Midbrain (tissue), 1 donor: ENCODE measurements around the gene ACRBP.
A peak's percentile ranks its signal among the peaks of the same experiment; 100 is the strongest.

Source experiments
- DNase-seq: peaks from one replicate; lab custom pipeline; 2025; lab: John Stamatoyannopoulos, UW

ACRBP gene

DNA sequence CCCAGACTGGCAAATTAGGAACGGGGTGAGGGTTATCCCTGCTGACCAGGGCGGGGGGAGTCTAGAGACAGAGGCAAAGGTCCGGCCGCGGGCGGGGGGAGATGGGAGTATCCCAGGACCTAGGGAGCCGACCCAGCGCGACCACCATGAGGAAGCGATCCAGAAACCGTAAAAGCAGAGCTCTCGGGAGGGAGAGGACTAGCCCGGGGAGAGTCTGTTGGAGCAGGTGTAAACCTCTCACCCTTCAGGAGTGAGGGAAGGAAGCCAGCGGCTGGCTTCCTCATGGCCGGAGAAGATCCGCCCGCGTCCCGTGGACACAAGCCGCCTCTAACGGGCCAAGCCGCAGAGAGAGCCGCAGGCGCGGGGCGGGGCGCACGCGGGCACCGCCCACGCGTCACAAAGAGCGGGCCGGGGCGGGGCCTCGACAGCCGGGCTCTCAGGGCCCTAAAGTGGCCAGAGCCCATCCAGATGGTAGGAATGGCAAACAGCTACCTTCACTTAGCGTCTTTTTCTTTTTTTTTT lies at the start of gene ACRBP:
TSS of gene ACRBP (minus strand) at position 350 of the 522 bp plus-strand sequence. CDS start at position 284, 66 bp downstream.
- peak; percentile 71 for DNase-seq

DNA sequence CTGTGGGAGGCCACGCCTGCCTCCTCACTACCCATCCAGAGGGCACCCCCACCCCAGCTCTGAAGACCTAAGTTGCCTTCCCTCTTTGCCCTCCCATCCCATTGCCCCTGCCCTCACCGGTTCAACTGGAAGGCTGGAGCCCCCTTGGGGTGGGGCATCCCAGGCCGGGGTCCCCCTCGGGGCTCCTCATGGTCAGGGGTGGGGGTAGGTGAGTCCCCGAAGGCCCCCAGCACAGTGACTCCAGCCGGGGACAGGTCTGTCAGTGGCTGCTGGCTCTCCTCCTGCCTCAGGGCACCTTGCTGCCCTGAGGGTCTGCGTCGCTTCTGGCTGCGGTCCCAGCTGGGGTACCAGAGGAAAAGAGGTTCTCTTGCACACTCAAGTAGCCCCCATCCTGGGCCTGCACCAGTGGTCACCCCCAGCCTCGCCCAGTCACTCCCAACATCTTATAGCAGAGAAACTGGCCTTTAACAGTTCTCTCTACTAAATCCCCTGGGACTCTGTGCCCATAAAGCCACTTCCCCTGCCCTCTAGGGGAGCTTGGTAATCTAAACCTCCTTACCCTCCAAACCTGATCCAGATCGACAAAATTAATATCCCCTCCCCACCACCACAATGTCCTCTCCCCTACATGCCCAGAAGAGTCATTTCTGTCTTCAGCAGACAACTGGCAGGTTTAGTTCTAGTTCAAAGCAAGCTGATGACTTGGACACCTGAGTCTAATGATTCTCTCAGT lies 48.2 kb upstream of the ACRBP start:
- no peak for DNase-seq

DNA sequence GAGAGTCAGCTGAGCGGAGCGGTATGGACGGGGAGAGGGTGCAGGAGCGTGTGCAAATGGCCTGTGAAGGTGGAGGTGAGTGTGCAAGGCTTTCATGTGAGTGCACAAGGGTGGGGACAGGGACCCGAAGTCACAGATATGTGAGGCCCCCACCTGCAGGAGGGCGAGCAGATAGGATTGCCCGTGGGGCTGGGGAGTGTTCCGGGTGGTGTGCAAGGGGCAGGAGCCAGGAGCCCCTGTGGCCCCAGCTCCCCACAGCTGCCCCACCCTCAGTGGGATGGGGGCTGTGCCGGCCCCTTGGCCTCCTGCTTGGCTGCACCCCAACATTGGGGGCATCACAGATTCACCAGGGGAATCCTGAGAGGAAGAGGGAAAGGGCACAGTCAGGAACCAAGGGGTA lies 47.5 kb upstream of the ACRBP start:
- no peak for DNase-seq

DNA sequence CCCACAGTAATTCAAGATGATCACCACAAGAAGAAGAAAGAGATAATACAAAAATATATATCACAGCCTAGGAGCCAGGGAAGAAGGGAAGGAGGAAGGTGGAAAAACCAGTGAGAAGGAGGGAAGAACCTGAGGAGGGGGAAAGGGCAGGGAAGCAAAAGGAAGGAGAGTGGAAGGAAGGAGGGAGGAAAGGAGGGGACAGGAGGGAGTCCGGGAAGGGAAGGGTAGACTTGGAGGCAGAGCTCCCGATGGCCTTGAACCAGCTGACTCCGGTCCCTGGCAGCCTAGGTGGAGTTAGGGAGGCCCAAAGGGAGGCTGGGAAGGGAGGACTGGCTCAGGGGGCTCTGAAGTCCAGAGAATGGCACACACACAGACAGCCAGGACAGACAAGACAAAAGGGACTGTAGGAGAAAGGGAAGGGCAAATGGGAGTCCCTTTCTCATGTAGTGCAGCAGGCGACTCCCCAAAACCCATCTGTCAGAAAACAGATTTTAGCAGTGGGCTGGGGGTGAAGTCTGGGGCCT lies 46.7 kb upstream of the ACRBP start:
- DNase-seq = no peak

DNA sequence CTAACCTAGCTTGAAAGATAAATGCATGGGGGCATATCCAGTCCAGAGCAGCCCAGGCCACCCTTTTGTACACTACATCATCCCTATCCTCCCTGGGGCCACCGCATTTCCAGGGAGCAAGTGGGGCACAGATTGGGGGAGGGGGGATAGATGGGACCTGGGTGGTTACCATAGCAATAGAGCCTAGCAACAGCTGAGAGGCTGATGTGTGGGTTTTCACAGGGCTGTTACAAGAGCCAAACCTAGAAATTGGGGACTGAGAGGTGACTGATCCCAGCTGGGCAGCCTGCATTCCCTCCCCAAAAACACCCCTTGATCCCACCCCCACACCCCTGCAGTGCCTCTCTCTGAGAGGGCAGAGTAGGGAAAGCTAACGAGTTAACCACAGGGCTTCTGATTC lies 45.7 kb upstream of the ACRBP start:
- DNase-seq = no peak

DNA sequence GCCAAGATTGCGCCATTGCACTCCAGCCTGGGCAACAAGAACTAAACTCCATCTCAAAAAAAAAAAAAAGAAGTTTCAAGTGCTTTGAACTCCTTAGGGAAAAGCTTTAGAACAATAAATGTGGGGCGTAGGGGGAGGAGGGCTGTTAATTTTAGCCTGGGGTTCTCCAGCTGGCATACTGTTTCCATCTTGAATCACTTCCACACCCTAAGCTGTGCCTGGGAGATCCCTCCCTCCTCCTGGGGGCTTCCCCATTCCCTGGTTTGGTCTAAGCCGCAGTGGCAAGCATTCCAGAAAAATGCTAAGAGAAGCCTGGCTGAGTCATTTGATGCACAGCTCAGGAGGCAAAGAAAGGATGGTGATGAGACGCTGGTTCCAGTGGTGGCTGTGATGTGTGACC lies 44.2 kb upstream of the ACRBP start:
- no peak for DNase-seq

DNA sequence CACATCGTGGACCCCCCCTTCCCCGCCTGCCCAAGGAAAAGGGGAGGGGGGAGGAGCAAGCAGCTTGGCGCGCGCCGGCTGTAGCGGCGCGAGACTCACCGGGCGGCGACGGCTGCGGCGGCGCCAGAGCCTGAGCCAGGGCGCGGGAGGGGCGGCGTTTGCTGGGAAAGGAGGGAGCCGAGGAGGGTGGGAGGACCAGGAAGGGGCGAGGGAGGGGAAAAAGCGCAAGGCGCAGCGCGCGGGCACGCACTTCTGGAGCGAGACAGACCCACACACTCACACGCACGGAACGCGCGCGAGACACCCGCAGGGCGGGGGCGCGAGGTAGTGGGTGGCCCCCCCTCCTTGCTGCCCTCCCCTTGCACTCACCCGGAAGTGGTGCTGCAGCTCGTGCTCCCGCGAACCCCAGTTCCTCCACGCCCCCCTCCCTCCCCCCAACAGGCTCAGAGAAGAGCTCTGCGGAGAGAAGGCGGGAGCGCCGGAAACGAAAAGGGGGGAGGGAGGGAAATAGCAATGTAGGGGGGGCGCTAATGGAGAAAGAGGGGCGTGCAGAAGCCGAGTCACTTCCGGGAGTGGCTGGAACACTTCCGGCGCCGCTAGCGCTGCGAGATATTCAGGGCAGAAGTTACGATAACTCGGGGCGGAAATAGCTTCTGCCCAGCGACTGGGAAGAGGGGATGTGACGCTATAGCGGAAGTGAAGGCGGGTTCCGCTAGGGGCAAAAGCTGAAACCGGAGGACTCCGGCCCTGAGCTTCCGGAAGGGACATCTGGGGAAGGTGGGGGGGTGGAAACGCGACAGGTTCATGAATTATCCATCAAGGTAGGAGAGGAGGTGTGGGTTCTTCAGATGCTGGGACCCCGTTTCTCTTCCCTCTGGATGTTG lies 42.0 kb upstream of the ACRBP start, which contains the start of gene ZNF384:
TSS of gene ZNF384 (minus strand) at position 377 of the 884 bp plus-strand sequence. CDS start 9,855 bp downstream, outside the sequence.
- peak; percentile 100 for DNase-seq

DNA sequence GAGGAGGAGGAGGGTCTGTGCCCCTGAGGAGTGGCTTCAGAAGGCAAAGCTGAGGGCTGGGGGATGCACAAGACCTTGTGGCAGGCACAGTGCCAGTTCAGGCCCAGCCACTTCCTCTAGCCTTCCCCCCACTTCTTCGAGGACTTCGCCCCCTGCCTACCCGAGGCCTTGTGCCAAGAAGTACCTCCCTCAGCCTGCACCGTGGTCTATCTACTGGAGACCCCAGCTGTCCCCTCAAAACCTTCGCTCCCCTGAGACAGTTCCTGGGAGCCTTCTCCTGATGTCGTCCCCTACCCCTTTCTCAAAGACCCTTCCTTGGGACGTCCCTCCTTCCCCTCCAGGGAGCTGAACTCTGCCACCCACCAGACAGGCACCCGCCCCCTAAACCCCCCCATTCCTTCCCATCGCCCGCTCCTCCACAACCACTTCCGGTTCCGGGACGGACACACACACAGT lies 41.3 kb upstream of the ACRBP start:
- peak; percentile 86 for DNase-seq

DNA sequence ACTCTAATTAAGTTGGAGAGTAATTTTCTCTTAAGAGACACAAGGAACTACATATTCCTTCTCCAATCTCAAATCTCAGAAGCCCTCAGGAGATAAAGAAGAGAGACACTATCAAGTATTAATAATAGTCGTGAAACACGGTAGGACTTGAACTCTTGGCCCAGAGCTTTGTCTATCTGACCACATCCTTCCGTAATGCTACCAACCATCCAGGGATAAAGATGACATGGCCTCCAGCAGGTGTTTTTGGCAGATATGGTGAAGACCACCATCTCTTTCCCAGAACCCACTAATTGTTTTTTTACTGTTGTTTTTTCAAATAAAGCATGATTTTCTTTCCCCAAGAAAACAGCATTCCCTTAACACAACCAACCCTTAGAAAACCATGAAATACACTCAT lies 38.6 kb upstream of the ACRBP start:
- DNase-seq = no peak

DNA sequence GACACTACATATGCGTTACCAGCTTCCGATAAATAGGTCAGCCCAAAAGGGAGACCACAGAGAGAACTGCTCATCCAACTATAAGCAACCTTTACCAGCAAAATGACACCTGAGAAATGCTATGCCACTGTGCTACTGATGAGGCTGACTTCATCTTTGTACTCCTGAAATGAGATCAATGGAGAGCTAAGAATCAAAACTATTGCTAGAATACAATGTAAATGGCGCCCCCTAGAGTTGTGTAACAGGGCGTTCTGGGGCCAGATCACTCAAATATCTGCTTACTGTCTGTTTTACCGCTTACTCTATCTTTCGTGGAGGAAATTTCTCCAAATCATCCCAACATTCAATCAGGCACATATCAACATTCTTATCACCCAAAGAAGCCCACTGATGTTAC lies 37.4 kb upstream of the ACRBP start:
- peak; percentile 28 for DNase-seq

DNA sequence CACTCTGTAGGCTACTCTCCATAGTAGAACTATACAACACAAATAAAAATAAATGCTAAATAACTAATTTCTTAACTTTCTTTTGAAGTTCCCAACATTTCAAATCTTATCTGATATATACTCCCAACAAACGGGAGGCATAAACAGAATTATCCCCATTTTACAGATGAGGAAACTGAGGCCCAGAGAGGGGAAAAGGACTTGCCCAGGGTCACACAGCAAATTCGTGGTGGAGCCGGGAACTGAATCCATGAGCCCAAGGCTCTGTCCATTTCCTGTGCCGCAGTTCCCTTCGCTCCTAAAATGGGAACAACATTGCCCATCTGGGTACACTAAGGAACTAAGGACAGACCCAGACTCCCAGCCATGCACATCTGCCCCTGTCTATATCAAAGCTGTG lies 29.7 kb upstream of the ACRBP start:
- no peak for DNase-seq

DNA sequence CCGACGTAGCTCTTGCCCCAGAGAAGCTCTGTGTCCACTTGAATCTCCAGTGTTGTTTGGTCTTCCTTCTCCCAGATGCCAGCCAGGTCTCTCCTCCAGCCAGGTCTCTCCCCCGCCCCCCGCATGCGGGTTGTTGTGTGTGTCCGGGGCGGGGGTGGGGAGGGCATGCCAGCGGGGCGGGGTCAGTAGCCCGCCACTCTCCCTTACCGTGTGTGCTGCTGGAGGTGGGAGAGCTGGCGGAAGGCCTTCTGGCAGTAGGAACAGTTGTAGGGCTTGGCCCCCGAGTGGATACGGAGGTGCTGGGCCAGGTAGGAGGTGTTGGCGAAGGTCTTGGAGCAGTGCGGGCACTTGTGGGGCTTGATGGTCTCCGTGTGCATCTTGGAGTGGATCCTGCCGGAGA lies 24.9 kb upstream of the ACRBP start:
- DNase-seq = no peak

DNA sequence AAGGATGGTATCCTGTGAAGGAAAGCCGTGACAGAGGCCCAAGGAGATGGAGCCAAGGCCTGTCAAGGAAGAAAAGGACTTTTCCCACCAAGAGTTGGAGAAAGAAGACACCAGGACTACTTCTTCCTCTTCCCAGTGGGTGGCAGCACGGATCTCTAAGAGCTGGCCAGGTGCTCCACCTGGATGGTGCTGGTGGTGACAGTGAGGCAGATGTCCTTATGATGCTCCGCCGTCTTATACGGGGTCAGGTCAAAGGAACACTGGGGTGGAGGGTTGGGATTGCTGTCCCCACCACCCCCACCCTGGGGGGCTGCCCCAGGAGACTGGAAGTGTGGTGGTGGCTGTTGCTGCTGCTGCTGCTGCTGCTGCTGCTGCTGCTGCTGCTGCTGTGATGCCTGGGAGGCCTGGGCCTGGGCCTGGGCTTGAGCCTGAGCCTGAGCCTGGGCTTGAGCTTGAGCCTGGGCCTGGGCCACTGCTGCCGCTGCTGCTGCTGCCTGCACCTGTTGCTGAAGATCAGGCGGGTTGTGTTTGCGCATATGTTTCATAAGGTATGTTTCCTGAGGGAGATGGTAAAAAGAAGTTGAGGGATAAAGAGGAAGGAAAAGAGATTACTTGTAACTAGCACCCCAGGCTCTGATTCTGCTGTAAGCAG lies 20.5 kb upstream of the ACRBP start:
- no peak for DNase-seq

DNA sequence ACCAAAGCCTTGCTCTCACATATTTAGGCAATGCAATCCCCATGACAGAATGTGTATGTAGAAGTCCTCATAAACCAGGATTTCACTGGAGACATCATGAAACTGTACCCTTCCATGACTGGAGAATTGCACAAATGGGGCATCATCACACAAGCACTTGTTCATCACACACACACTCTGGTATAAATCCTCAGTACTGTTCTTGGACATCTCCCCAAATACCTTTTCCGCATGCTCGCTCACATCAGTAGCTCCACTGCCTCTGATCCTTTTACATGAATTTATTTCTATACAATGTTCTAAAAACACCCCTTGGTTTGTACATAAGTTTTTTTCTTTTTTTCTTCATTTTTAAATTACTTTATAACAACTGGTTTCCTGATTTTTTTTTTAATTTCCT lies 19.0 kb upstream of the ACRBP start:
- DNase-seq = no peak

DNA sequence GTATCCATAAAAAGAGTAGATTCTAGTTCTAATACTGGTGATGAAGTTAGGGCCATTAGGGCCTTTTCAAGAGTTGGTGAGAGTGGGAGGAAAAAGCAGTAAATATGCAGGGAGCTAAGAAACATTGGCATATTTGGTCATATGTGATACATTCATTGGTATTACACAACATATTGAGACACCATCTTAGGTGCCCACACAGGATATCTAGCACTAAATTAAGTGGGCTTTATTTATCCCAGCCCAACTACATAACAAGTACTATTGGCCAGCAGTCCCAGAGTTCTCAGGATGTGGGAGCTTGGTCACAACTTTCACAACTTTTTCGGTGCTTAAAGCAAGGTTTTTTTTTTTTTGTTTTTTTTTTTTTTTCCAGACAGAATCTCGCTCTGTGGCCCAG lies 17.7 kb upstream of the ACRBP start:
- DNase-seq = no peak

DNA sequence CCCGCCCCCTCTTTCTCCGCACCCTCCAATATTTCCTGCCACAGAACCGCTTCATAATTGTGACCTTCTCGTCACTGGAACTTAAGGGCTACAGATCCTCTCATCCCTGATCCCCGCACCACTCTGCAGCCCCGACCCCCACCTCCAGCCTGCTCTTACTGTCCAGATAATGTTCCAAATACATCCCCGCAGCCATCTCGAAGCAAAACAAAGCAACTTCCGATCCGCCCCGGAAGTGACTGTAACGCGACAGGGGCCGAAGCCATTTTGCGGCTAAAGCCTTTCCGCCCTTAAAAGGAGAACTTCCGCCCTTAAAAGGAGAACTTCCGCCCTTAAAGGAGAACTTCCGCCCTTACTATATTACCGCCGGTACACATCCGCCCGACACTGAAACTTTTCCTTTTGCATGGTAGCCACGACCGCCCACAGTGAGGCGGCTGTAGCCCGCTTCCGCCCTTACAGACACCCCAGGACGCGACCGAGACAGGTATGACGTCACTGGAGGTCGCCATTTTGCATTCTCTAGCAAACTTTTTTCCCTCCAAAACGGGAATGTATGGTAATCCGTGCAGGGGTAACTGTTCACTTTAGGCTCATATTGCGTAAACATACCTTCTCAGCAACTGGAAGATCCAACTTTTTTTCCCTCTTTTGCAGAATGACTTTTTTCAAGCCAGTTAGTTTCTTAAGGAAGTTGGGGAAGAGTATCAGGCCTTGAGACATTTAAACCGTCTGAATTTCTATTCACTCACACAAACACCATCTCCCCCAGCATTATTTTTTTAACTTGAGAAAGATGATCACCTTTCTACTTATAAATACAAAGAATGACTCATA lies 15.9 kb upstream of the ACRBP start, which contains the start of gene ING4:
TSS of gene ING4 (minus strand) at position 214 of the 837 bp plus-strand sequence. CDS start at position 196, 18 bp downstream.
- peak; percentile 100 for DNase-seq

DNA sequence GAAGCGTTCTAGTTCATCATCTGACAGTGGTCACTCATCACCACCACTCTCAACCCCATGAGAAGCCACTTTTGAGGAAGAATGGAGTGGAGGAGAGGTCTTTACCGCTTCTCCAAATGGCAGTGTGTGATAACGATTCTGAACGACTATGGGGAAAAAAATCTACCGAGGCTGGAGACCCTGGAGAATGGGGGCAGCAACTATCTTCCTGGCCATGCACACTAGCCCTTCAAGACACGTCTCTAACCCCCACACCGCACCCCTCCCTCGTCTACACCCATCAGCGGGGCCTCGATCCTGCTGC lies 15.3 kb upstream of the ACRBP start:
- no peak for DNase-seq

DNA sequence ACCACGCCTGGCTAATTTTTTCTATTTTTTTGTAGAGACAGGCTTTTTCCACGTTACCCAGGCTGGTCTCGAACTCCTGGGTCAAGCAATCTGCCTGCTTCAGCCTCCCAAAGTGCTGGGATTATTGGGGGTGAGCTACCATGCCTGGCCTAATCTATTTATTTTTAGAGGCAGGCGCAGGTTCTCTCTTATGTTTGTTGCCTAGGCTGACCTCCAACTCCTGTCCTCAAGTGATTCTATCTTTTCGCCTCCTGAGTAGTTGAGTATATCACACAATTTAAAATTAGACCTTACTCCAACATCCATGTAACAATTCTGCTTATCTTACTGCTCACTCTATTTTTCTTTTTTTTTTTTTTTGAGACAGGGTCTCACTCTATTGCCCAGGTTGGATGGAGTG lies 6.8 kb upstream of the ACRBP start:
- DNase-seq = no peak

DNA sequence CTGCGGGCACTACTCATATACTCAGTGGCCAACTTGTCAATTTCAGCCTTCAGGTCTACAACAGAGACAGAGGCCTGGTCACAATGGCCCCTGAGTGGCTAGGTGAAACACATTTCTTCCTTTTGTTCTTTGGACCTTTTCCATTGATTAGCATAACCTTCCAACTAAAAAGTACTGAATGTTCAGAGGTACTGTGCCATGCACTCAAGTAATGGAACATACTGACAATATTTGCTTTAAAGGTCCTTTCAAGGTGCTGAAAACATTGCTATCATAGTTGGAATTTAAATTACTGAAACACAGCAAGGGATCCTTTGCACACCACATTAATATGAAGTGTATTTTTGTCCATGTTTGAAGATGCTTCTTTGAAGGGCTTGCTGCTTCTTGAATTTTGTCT lies 6.1 kb upstream of the ACRBP start:
- no peak for DNase-seq

DNA sequence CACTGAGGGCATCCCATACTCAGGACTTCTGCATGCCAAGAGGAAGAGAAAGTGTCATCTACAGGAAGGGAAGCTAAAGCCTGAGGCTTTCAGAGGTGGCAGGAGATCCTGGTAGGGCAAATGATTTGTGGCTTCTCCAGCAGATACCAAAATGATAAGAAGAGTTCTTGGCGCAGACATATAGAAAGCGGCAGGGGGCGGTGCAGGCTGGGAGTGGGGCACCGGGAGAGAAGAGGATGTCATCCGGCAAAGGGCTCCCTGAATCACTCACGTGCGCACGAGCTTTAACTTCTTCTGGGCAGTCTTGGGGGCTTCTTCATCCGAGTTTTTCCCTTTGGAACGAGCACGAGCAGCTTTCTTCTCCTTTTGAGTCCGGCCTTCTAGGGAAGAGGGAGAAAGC lies 5.2 kb upstream of the ACRBP start:
- no peak for DNase-seq

DNA sequence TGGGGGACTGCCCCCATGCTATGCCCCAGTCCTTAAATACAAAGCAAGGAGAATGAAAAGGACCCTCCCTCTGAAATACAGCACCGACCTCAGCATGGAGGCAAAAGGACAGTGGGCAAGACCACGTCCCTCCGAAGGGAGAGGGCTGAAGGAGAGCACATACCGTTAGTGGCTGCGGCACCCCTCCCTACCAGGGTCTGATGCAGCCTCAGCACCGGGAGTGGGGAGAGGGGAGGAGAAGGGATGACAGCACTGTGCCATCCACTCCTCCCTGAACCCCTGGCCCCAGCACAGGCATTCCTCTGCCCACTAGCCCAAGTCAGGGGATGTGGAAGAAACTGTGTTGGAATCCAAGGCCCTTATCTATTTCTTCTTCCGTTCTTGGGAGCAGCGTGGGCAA lies 3.6 kb upstream of the ACRBP start:
- no peak for DNase-seq
